Ishikawa (cell line): ENCODE data around the gene MIA3.

Experiments used
- CEBPB ChIP-seq: IDR thresholded peaks from 2 replicates; pipeline ENCODE4 v1.6.1; 2012
- EGR1 ChIP-seq: IDR thresholded peaks from 2 replicates; pipeline ENCODE4 v1.6.1; 2012
- EP300 ChIP-seq: IDR thresholded peaks from 2 replicates; pipeline ENCODE4 v1.6.1; 2012; ENCODE audit warnings: borderline replicate concordance
- FOXM1 ChIP-seq: IDR thresholded peaks from 2 replicates; pipeline ENCODE4 v1.6.1; 2012; ENCODE audit warnings: low read depth, borderline replicate concordance
- NFIC ChIP-seq: IDR thresholded peaks from 2 replicates; pipeline ENCODE4 v1.6.1; 2012
- RAD21 ChIP-seq: IDR thresholded peaks from 2 replicates; pipeline ENCODE4 v1.6.1; 2012; ENCODE audit warnings: low read depth
- REST ChIP-seq: IDR thresholded peaks from 2 replicates; pipeline ENCODE4 v1.6.1; 2012; ENCODE audit warnings: low read depth, mild to moderate bottlenecking
- TAF1 ChIP-seq: IDR thresholded peaks from 2 replicates; pipeline ENCODE4 v1.6.1; 2012; ENCODE audit warnings: low read depth, mild to moderate bottlenecking
- TCF12 ChIP-seq: IDR thresholded peaks from 2 replicates; pipeline ENCODE4 v1.6.1; 2012; ENCODE audit warnings: low read depth
- TEAD4 ChIP-seq: IDR thresholded peaks from 2 replicates; pipeline ENCODE4 v1.6.1; 2012
- YY1 ChIP-seq: IDR thresholded peaks from 2 replicates; pipeline ENCODE4 v1.6.1; 2012; ENCODE audit warnings: low read depth
- ZBTB7A ChIP-seq: IDR thresholded peaks from 2 replicates; pipeline ENCODE4 v1.6.1; 2012; ENCODE audit warnings: low read depth
- TF ChIP-seq, protein P1 (sequence below): IDR thresholded peaks from 2 replicates; pipeline ENCODE4 v1.6.1; 2012
- TF ChIP-seq, protein P2 (sequence below): IDR thresholded peaks from 2 replicates; pipeline ENCODE4 v1.6.1; 2012

DNA sequence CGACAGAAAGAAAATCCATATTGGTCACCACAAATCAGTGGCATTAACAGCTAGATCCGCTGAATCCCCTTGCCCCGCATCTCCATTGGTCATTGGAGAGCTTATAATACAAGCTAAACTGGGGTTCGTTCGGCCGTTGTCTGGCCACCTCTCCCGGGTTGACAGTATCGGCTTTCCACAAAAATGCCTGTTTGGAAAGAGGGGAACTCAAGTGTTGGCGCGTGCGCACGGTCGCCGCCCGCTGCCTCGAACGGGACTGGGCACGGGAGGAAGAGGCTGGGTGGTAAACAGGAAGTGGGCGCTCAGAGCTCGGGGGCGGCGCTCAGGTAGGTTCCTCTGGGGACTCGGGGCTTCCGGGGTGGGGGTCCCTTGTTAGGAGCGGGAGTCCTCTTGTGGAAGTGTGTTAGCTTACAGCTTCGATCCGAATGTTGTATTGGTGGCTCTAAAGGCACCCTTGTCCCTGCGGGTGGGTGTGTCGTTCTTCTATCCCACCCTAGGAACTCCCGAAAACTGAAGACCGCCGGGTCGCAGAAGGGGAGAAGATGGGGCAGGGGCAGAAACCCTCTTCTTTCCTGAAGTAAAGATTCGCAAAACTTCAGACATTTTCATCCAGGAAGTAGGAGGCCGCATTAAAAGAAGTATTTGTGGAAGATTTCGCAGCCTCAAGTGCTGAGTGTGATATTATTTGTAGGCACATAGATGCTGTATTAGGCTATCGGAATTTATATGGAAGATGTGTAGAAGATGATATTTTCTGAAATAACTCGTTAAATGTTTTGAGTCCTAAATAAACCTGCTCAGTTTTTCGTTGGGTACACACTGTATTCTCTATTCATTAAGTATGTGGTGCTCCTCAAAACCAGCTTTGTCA is 95.4 kb downstream of the MIA3 start:
- peak; percentile 80 for TF ChIP-seq YY1
- no peak for TF ChIP-seq EP300
- no peak for TF ChIP-seq CEBPB
- TF ChIP-seq EGR1: no peak
- TF ChIP-seq TAF1: peak; percentile 41; the same call in 1 of the 2 replicates
- TF ChIP-seq, protein P1, sequence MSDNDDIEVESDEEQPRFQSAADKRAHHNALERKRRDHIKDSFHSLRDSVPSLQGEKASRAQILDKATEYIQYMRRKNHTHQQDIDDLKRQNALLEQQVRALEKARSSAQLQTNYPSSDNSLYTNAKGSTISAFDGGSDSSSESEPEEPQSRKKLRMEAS: peak; percentile 66
- TF ChIP-seq ZBTB7A: peak; percentile 43; the same call in 1 of the 2 replicates
- TF ChIP-seq REST: no peak
- TF ChIP-seq RAD21: no peak
- no peak for TF ChIP-seq TEAD4
- TF ChIP-seq, protein P2, sequence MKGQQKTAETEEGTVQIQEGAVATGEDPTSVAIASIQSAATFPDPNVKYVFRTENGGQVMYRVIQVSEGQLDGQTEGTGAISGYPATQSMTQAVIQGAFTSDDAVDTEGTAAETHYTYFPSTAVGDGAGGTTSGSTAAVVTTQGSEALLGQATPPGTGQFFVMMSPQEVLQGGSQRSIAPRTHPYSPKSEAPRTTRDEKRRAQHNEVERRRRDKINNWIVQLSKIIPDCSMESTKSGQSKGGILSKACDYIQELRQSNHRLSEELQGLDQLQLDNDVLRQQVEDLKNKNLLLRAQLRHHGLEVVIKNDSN: peak; percentile 27; the same call in 1 of the 2 replicates
- TF ChIP-seq FOXM1: no peak
- TF ChIP-seq NFIC: no peak
- TF ChIP-seq TCF12: peak; percentile 47; the same call in 1 of the 2 replicates
